GM21717 (cell line): ENCODE results near the gene CRACR2A.
A peak's percentile ranks its signal among the peaks of the same experiment; 100 is the strongest.

Experiments used
- ATAC-seq: cut with Tn5 transposase; IDR thresholded peaks from one replicate; pipeline ENCODE4 v1.9.1; 2021; ENCODE audit warnings: mild to moderate bottlenecking, moderate library complexity; ENCODE audit not compliant: unreplicated experiment

CRACR2A gene

DNA sequence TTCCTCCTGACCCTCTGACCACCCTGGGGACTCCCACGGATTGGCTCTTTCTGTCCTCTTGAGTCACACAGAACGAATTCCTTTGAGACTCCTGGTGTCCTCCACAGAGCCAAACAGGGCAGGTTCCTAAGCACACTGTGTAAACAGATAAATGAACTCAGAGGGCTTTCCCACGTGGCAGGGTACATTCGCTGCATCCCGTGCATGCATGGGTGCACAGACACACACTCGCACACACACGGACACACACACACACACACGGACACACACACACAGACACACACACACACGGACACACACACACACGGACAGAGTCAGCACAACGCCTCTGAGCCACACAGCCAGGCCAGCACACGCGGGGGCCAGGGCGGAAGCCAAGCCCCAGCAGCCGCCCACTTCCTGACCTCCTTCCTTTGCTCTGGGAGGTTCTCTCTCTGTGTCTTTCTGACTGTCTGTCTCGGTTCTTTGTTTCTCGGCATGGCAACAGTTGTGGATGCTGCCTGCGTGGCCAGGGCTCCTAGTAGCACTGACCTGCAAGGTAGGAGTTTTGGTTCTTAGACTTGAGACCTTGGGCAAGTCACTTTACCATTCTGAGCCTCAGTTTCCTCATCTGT is 706 bp downstream of the CRACR2A start:
- peak; percentile 75 for ATAC-seq

DNA sequence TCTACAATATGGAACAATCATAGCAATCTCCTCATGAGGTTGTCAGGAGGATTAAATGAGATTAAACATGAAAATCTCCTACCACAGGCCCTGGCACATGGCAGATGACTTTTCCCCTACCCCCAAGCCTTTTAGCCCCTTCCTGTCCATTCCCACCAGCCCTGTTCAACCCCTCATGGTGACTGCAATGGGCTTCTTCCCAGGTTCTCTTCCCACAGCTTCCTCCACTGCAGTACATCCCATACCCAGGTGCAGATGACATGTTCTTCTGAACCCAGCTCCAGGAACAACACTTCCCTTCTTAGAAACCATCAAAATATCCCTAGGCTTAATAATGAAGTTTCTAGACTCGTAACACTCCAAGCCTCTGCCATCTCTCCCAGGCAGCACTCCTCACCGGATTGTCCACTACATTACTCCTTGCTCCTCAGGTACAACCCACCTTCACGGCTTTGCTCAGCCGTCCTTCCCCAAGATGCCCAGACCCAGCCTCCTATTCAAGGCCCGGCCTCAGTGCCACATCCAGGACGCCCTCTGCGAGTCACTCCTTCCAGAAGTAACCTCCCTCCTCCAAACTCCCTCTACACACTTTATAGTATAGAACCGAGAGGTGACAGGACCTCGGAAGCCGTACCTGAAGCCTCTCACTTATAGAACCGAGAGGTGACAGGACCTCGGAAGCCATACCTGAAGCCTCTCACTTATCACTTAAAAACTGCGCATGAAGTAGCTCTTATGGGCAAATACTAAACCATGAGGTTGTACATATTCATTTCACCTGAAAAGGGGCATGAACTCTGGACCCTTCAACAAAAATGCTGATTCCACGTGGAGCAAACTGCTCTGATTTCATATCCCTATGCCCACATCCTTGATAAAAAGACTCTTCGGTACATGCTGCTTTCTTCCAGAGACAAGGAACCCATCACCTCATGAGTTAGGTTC is 1.5 kb downstream of the CRACR2A start:
- no peak for ATAC-seq

DNA sequence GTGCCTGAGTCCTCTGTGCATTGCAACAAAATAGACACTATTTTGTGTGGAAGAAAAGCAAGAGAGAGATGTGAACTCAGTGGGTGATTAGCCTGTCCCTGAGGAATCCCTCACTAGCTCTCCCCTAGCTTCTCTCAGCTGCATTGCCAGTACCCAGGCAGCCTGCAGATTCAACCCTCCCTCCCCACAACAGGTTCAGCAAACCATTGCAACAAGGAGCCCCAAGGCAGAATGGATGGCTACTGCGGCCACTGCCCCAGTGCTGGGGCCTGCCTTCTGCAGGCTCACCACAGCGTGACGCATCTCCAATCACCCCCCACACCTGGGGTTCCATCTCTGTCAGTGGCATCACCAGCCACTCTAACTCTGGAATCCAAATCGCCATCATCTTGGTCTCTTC is 2.3 kb downstream of the CRACR2A start:
- ATAC-seq: no peak

DNA sequence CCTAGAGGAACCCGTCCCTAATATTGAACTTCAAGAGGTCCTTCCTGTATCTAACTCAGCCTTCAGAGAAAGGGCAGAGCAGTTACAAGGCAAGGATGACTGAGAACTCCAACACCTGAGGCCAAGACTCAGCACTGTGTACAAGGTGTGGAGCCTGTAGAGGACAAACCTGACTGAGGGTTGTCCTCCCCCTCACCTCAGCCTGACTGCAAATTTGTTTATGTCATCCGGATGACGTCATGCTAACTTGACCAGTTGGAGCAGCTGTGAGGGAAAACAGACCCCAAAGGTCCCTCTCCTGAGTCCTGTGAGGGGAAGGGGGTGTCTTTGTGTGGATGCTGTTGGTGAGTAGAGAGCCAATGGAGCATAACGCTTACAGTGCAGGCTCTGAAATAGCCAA is 4.3 kb downstream of the CRACR2A start:
- ATAC-seq: no peak

DNA sequence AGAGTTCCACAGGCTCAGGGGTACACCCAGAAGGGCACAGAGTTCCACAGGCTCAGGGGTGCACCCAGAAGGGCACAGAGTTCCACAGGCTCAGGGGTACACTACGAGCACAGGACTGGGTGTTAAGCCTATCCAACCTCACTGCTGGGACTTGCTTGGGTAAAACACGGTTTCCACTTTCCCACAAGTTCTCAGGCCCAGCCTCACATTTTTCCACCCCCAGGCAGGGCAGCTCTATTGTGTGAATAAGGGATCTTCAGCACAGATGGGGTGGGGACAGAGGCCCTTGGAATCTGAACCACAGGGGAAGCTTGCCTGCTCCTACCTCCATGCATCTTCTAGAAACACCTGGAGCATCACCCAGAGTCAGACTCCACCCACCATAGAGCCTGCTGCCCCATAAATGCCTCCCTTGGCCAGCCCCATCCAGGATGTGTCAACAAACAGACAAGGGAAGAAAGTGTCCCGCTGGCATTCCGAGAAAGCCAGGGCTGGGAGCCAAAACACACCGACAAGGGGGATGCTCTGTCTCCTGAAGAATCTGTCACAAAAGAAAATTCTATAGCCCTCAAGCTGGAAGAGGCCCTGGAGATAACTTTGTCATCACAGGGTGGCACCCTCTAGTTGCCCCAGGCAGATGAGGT is 4.8 kb downstream of the CRACR2A start:
- no peak for ATAC-seq

DNA sequence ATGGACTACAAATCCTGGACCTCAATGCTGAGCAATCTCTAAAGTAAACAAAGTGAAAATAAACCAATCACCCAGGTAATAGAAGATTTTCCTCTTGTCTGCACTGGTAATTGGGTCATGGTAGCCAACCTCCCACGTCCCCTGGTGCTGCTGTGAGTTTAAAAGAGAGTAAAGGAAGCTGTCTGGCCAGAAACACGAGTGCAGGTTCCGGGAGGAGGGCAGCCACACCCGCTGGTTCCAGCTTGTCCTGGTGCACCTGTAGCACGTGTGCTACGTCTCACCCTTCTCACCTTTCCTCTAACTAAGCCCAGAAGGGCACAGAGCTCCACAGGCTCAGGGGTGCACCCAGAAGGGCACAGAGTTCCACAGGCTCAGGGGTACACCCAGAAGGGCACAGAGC is 5.4 kb downstream of the CRACR2A start:
- ATAC-seq: no peak

DNA sequence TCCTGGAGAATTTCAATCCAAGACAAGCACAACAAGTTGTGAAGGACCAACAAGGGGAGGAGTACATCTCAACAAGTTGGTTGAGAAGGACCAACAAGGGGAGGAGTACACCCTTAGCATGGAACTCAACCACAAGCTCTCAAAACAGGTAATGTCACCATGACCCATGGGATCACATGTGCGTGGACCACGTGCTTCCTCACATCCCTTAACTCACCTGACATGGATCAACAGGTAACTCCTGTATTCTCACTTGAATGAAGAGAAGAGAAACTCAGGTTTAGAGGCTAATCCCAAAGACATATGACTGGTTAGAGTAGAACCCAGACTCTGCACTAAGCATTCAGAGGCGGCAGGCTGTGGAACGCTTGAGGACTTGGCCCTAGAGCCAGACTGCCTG is 6.2 kb downstream of the CRACR2A start:
- ATAC-seq: no peak

DNA sequence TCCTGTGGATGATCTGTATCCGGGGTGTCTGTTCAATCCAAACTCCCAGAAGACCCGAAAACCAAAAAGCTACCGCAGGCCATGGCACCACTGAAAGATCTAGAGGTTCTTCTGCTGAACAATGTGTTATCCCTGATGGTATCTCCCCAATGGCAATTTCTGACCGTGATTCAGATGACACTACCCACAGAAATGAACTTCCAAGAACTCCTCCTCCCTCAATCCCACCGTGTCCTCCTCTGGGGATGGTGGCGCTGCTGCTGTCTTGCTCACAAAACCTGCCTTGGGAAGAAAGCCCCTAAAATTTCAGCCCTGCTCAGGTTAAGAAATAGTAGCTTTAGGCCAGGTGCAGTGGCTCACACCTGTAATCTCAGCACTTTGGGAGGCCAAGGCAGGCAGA is 7.8 kb downstream of the CRACR2A start:
- ATAC-seq: no peak

DNA sequence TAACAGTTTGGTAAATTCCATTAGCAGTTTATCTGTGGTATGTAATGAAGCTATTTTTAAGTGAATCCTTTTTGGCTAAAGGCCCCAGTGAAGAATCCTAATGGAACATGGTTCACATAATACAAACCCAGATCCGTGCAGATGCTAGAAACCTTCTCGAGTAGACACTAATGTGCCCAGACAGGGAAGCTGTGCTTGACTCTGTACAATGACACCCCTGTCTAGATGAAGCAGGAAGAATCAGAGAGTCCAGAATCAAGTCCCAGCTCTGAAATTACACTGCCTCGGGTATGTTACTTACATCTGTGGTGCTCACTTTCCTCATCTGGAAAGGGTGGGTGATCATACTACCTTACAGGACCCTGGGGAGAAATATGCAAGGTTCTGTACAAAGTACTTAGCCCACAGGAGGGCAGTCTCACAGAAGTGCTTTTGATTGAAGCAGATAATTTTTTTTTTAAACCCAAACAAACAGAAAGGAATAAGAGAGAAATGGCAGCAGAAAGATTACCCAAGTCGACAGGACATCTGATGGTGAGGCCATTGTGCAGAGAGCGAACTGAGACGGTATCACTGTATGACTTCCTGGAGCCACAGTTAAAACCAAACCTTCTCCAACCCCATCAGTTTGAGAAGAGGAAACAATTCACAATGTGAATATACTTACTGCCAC is 8.5 kb downstream of the CRACR2A start:
- no peak for ATAC-seq

DNA sequence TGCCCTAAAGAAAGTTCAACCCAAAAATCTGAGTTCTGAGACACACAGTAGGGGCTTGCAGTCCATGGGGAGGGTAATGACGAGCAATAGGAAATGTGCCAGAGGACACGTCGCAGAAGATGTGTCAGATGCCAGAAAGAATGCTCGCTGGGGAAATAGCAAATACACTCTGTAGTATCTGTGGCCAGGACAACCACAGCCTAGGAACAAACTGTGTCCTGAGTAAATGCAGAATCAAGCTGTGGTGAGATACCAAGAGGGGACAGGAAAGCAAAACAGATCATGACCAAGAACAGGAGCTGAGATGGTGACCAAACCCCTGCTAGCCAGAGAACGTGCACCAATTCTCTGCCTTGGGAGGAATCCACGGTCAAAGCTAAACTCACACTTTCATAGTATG is 9.1 kb downstream of the CRACR2A start:
- ATAC-seq: no peak

DNA sequence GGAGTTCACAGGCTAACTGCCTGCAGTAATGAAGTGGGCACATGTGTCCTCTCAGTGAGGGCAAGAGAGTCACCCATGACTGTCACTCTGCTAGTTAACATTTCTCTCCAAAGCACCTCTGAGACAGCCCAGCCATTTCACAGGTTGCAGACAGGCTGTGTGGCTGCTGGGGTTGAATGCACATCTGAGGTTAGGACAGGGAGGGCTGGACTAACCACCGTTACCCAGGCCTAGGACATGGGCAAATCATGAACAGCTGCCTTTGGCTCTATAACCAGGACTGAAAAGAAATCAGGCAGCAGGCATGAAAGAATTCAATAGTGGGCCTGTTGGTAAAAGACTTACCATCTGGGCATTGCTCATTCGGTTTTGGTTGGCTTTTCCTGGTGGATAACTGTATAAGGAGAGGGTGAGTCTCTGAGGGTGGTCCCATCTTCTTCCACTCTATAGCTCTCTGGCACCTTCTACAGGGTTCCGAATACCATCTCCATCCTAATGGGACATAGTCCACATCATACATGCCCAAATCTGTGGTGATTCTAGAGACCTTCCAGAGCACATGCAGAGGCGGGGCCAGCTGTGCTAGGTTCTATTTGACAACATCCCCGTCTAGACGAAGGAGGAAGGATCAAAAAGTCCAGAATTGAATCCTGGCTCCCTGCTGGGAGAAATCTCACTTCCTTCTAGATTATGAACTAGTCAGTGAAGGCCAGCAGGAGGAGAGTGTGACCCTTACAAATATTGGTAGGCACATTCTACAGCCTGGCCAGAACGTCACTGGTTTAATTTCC is 10.8 kb downstream of the CRACR2A start:
- ATAC-seq: no peak

DNA sequence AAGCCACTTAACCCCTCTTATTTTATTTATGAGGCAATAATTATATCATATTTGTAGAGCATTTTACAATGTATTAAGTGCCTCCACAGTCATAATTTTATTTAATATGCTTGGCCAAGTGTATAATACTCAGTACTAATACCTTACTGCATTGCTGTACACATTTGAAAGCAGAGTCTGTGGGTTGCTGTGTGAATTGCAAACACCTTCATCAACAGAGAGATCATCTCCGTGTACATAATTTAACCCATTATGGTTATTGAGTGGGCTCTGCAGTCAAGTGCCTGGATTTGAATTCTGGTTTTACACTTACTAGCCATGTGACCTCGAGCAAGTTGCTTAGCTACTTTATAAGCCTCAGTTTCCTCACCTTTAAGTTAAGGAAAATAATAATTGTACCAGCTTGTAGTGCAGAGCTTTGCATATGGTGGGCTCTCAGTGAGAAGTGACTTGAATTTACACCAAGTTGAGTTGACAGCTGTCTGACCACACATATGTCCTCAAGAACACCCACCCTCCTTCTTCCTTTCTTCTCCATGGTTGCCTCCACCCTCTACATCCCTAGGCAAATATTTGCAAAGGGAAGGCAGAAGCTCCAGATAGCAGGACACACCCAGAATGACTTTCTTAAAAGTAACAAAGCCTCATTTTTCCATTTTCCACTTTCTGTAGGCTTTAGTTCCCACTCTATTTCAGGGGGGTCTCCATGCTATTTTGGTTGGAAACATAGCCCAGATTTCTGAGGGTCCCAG is 12.3 kb downstream of the CRACR2A start:
- ATAC-seq: no peak

DNA sequence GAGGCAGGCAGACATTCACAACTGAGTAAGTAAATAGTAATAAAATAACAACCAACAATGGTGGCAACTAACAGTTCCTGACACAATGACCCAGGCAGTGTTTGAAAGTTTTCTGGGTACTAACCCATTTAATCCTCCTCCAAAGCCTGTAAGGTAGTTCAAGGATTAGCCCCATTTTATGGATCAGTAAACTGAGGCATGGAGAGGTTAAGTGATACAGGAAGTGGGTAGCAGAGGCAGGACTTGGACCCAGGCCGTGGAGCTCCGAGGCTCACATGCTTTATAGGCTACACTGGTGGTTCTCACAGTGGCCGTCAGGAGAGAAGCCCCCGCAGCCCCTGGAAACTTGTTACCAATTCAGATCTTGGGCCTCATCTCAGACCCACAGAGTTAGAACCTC is 17.5 kb downstream of the CRACR2A start:
- ATAC-seq: no peak

DNA sequence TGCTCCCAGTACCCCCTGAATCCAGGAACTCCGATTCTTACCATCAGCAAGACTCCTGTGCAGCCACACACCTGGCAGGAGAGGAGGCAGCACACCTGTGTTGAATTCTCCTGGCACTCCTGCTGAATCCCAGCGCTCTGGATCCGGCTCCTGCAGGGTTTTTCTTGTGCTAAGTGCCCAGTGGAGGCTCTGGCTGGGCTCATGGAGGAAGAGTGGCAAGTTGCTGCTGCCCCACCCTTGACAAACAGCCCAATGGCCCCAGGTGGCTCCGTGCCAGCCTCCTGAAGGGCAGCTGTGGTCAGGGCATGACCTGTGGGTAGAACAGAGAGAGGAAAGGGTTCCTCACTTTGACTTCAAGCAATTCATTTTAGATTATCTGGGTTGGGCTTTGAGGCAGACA is 20.0 kb downstream of the CRACR2A start:
- ATAC-seq: no peak

DNA sequence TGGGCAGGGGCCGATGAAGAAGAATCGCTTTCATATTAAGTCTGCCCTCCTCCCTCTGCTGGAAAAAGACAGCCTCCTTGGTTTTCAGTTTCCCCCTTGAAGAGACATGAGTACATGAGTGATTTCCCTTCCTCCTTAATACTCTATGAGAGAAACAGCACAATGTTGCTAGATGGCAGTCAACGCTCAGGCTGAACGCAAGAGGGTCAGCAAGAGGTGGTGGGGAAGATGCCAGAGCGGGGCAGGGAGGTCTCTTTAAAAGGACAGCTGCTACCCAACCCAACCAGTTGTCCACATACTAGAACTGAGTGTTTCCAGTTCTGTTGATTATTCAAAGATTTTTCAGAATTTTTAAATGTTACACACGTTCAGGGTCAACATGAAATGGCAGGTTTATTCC is 22.8 kb downstream of the CRACR2A start:
- ATAC-seq: no peak

DNA sequence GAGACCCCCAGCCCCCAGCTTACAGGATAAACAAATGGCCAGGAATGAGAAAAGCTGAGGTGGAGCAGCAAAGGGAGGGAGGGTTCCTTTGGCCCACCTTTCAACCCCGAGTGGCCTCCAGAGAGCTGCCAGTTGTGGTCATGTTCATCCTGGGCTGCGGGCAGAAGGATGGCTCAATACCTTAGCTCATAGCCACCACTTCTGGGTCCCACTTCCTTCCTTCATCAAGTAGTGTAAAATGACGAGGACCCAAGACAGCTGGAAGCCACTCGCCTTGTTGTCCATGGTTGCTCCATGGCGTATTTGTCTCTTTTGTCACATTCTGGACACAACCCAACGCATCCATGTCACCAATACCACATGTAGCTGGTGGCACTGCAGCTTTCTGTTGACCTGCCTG is 24.2 kb downstream of the CRACR2A start:
- no peak for ATAC-seq

DNA sequence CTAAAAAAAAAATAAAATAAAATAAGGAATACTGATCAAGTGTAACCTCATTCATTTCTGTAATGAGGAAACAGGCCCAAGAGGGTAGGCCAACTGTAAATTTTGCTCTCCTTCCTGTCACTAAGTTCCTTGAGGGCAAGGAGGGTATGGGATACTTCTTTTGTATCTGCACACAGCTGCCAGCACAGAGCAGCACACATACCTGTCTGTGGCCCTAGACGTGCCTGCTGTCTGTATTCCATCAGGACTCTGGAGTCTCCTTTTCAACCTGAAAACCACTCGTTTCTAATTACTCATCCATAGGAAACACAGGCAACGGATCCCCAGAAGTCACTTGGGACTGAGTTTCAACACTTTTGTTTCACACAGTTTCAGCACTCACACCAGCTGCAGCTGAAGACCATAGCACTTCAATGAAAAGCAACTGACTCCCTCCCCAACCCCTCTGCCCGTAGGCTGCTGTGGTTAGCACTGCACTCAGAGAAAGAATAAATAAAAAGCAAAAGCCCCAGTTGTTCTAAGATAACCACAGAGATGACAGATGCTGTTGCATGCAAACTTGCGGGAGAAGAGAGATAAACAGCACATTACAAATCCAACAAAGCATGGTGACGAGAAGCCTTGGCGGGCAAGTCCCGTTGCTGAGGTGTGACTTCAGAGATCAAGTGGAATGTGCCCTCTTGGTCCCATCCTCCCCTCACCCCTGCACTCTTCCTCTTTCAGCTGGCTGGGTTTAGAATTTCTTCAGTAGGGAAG is 24.9 kb downstream of the CRACR2A start:
- ATAC-seq: no peak

DNA sequence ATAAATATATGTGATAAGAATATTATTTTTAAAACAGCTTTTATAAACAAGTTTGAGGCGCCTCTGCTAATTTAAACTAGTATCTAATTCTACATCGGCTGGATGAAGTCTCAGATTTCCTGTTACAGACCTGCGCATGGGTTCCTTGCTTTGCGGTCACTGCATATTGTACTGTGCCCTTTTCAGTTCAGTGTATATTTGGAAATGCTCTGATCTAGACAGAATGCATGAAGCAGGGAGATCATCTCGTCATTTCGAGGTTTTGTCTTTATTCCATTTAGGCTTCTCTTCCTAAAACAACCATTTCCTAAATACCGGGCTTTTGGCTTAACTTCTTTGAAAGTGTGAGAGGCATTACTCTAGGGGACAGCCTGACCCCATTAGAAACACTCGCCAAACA is 25.6 kb downstream of the CRACR2A start:
- ATAC-seq: no peak

DNA sequence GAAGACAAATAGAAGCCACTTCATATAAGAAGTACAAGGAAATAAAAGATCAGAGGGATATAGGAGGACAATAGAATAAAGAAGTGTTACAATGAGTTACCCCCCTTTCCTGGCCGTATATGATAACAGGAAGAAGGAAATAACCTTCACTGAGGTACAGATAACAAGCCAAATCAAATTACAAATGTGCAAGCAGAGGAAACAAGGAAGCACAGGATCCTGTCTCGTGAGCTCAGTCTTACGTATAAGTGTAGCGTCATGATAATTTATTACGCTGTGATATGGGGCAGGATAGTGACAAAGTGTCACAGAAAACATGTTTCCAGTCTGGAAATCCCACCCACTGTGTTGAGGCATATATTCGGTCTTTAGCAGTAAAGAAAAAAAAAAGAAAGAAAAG is 26.5 kb downstream of the CRACR2A start:
- ATAC-seq: no peak
